Cardiac fibroblast (primary cell): ENCODE data around the gene SEMA5A.
A peak's percentile ranks its signal among the peaks of the same experiment; 100 is the strongest.

Experiments
- DNase-seq, 2 donors: peaks; one replicate each; pipeline versions ENCODE4 v3.0.0 to v3.0.0-alpha.2; 2010; ENCODE audit warnings: low read depth in 2 of 2
- H3K4me3 ChIP-seq, 2 donors: replicated peaks in 1 of 2; 1 replicate in 1 of 2; 2 replicates in 1 of 2; pipeline ENCODE4 v1.5.1; 2011; ENCODE audit warnings: low read depth in 2 of 2, low read length in 2 of 2, mild to moderate bottlenecking in 2 of 2, moderate library complexity in 1 of 2
- TF ChIP-seq, protein P1 (sequence below): IDR thresholded peaks from one replicate; pipeline ENCODE4 v1.5.1; 2011; ENCODE audit warnings: low read depth, mild to moderate bottlenecking, low read length, inconsistent platforms

SEMA5A gene

DNA sequence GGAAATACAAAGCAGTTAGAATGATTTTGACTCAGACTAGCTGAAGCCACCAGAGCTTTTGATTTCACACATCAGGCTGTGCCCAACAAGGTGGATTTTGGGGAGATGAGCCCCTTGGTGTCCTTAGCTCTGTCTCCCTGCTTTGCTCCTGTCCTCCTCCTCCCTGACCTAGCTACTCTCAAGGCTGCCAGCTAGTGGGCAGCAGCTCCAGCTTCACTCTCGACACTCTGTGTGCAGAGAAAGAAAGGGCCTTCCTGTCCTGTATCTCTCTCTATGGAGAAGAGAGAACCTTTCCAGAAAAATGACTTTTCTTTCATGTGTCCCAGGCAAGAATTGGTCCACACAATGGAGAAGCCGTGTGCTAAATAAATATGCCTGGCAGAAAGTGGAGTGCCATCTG lies 446.2 kb downstream of the SEMA5A start:
- TF ChIP-seq, protein P1, sequence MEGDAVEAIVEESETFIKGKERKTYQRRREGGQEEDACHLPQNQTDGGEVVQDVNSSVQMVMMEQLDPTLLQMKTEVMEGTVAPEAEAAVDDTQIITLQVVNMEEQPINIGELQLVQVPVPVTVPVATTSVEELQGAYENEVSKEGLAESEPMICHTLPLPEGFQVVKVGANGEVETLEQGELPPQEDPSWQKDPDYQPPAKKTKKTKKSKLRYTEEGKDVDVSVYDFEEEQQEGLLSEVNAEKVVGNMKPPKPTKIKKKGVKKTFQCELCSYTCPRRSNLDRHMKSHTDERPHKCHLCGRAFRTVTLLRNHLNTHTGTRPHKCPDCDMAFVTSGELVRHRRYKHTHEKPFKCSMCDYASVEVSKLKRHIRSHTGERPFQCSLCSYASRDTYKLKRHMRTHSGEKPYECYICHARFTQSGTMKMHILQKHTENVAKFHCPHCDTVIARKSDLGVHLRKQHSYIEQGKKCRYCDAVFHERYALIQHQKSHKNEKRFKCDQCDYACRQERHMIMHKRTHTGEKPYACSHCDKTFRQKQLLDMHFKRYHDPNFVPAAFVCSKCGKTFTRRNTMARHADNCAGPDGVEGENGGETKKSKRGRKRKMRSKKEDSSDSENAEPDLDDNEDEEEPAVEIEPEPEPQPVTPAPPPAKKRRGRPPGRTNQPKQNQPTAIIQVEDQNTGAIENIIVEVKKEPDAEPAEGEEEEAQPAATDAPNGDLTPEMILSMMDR, result peak; percentile 4
- DNase-seq, result no peak
- H3K4me3 ChIP-seq, result no peak overlapping the region

DNA sequence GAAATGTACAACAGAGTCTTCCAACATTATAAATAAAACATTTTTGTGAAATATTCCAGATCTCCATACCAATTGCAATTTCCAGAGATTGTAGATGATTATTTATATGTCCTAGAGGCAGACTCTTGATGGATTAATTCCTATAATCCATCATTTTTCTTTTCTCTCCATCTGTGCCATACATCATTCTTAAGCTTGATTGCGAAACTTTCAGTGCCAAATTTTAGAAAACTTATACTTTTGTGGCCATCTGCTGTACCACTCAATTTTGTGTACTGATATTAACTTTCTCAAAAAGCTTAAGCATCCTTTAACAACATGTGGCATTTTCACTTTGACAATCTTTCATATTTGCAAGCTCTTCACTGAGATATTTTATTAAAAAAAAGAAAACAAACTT lies 446.9 kb downstream of the SEMA5A start:
- TF ChIP-seq, protein P1, result no peak
- DNase-seq, result no peak
- H3K4me3 ChIP-seq, result no peak overlapping the region

DNA sequence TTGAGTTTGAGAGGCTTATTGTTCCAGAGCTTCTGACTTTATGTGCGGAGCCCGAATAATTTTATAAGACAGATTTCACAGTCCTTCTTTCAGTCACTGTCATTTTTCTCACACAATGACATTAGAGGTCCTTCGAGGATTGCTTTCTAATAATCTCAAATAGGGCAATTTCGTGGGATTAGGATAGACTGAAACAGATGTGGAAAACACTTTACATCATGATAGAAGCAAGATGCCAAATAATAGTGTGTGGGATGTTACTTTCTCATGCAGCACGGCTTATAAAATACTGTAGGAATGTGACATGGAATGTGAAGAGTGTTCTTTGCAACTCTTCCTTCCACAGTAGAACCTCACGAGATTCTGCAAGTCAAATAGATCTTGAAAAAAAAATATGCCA lies 451.3 kb downstream of the SEMA5A start:
- TF ChIP-seq, protein P1, result no peak
- DNase-seq, result peak; percentile 37 to 40
- no peak overlapping the region for H3K4me3 ChIP-seq

DNA sequence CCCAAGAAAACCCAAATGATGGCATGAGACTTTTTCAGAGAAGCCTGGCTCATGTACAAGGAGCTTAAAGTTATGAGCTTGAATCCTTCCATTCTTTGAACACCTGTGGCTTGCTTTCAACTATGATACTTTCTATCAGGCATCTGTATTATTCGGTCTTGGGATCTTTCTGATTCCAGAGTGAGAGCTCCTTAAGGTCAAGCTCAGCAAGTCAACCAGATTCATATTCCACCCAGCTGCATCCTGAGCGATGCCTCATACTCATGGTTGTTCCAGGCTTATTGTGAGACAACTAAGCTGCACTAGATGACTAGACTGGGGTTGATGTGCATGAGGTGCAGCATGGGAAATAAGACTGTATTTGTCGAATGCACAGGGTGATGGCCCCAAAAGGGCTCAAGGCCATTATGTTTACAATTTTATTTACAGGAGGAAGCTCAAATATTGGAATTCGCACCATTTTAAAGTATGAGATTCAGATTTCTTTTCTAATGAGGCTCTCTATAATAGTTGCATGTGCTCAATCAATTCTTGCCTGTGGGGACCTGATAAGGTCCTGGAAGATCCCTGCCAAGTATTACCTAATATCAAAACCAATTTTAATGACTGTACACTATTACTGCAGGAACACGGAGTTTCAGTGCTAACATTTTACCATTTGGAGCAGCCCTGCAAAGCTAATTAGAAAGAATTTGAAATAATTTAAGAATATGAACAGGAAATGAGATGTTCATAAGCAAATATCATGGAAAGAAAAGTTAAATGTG lies 453.8 kb downstream of the SEMA5A start:
- TF ChIP-seq, protein P1, result no peak
- no peak overlapping the region for H3K4me3 ChIP-seq
- DNase-seq, result no peak

DNA sequence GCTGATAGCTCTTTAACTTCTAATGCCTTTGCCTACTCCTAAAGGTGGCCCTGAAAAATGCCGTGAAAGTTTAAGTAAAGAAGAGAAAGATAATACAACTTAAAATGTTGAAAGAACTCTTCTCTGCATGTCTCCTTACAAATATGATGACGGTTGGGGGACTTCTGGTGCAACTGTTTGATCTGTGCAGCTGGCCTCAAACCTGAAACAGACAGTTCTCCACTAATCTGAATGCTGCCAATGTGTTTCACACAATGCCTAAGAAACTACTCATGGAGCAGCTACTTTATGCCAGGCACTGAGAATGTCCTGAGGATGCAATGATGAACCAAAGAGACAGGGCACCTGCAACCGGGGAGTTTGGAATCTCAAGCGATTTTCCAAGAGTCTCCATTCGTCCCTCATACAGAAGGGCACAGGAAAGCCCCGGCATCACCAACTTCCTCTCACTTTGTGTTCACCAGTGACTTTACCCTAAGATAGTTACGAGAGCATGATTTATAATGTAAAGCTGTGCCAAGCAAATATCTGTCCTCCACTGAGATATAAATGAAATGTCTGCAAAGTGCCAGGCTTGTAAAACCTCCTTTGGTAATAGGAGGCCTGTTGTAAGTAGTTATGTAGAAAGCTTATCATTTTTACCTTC lies 455.4 kb downstream of the SEMA5A start:
- no peak overlapping the region for H3K4me3 ChIP-seq
- TF ChIP-seq, protein P1, result no peak
- DNase-seq, result no peak

DNA sequence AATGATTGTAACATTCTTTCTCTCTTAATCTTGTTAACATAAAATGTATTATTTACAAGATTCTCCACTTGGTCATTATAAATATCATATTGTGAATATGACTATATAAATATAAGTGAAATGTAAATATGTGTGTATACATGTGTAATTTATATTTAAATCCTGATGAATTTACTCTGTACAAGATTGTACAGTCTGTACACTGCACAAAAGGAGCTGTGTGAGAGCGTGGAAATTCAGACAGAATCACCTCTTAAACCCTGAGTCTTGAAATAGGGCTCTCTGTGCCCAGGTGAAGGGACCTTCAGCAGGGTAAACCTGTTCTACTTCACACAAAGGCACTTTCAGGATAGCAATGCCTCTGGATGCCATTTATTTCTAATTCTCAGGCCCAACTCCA lies 456.0 kb downstream of the SEMA5A start:
- DNase-seq, result no peak
- TF ChIP-seq, protein P1, result no peak
- no peak overlapping the region for H3K4me3 ChIP-seq
